Stimulated activated CD4-positive, alpha-beta T cell treated with anti-CD3 and anti-CD28 coated beads, Interleukin-1b, Interleukin-23, amount 100 ng/mL, for 48 hours (primary cell): ENCODE data around the gene BFSP2.

ENCODE experiments used
- DNase-seq: peaks from one replicate; pipeline ENCODE4 v3.0.0-alpha.2; 2020

BFSP2 gene

GRCh38 chr3:133400006-133400515 is at the start of gene BFSP2:
TSS of gene BFSP2 (plus strand) at chr3:133400056. CDS start at chr3:133400084, 28 bp downstream.
- DNase-seq: no peak

- DNase-seq: no peak
Measured at GRCh38 chr3:133354721-133355120, 45.1 kb upstream of the BFSP2 start.

GRCh38 chr3:133360476-133360875 is 39.4 kb upstream of the BFSP2 start:
- no peak for DNase-seq

- DNase-seq: no peak
Measured at GRCh38 chr3:133361011-133361410, 38.8 kb upstream of the BFSP2 start.

GRCh38 chr3:133361435-133361834 is 38.4 kb upstream of the BFSP2 start:
- no peak for DNase-seq

GRCh38 chr3:133362539-133362938 is 37.3 kb upstream of the BFSP2 start:
- DNase-seq: no peak

GRCh38 chr3:133364704-133365103 is 35.2 kb upstream of the BFSP2 start:
- DNase-seq: no peak

GRCh38 chr3:133366921-133367320 is 32.9 kb upstream of the BFSP2 start:
- DNase-seq: no peak

- no peak for DNase-seq
Measured at GRCh38 chr3:133367403-133367802, 32.5 kb upstream of the BFSP2 start.

GRCh38 chr3:133367956-133368355 is 31.9 kb upstream of the BFSP2 start:
- DNase-seq: no peak

- no peak for DNase-seq
Measured at GRCh38 chr3:133368371-133369067, 31.3 kb upstream of the BFSP2 start.

GRCh38 chr3:133369068-133369440 is 30.8 kb upstream of the BFSP2 start:
- no peak for DNase-seq

- no peak for DNase-seq
Measured at GRCh38 chr3:133371181-133371580, 28.7 kb upstream of the BFSP2 start.

GRCh38 chr3:133371676-133372075 is 28.2 kb upstream of the BFSP2 start:
- no peak for DNase-seq

- no peak for DNase-seq
Measured at GRCh38 chr3:133374708-133375402, 25.0 kb upstream of the BFSP2 start.

- no peak for DNase-seq
Measured at GRCh38 chr3:133375403-133375745, 24.5 kb upstream of the BFSP2 start.

GRCh38 chr3:133376810-133377209 is 23.0 kb upstream of the BFSP2 start:
- no peak for DNase-seq

GRCh38 chr3:133377396-133377795 is 22.5 kb upstream of the BFSP2 start:
- DNase-seq: no peak

GRCh38 chr3:133379926-133380325 is 19.9 kb upstream of the BFSP2 start:
- no peak for DNase-seq

GRCh38 chr3:133380481-133381225 is 19.2 kb upstream of the BFSP2 start:
- no peak for DNase-seq

- no peak for DNase-seq
Measured at GRCh38 chr3:133381346-133382109, 18.3 kb upstream of the BFSP2 start.

GRCh38 chr3:133383175-133383574 is 16.7 kb upstream of the BFSP2 start:
- no peak for DNase-seq

GRCh38 chr3:133383741-133384140 is 16.1 kb upstream of the BFSP2 start:
- no peak for DNase-seq
